ENCODE data around the gene RND2. TPM values are rescaled to one million over a fixed set of nuclear protein-coding genes. Genes with fewer than 3 reads are reported as not detected.

RND2 gene
- total RNA-seq, 2 donors from 2014 or later: 0.15 to 1.1 TPM

- DNase-seq (peak; percentile 78 to 87), ATAC-seq (peak; percentile 82)
- intact Hi-C loops (cut with DNase I, micrococcal nuclease): loop anchor here in 1 of 2 donors (10.0 kb wide), 1 partner anchor 153 kb away; the partner anchor contains the start of gene NBR1
Measured at GRCh38 chr17:43021741-43022512, 3.1 kb upstream of the RND2 start, which contains the start of gene VAT1. Gene VAT1 (minus strand): TSS chr17:43022385. CDS start chr17:43022322, 63 bp downstream.

GRCh38 chr17:43025290-43025657, 243 bp downstream of the RND2 start:
- no peak for DNase-seq
- intact Hi-C loops (cut with DNase I, micrococcal nuclease): loop anchor here in 1 of 2 donors (10.0 kb wide), 1 partner anchor 150 kb away; the partner anchor contains the start of gene NBR1
- no peak for ATAC-seq

- intact Hi-C loops (cut with DNase I, micrococcal nuclease): loop anchor here in 1 of 2 donors (10.0 kb wide), 1 partner anchor 149 kb away; the partner anchor contains the start of gene NBR1
- ATAC-seq (no peak), DNase-seq (no peak)
Measured at GRCh38 chr17:43025766-43026537, 921 bp downstream of the RND2 start.

- DNase-seq (no peak), ATAC-seq (no peak)
- intact Hi-C loops (cut with DNase I, micrococcal nuclease): loop anchor here in 1 of 2 donors (10.0 kb wide), 1 partner anchor 148 kb away; the partner anchor contains the start of gene NBR1
Measured at GRCh38 chr17:43026595-43026994, 1.6 kb downstream of the RND2 start.

- DNase-seq (no peak), ATAC-seq (no peak)
- intact Hi-C loops (cut with DNase I, micrococcal nuclease): loop anchor here in 1 of 2 donors (10.0 kb wide), 1 partner anchor 147 kb away; the partner anchor contains the start of gene NBR1
Measured at GRCh38 chr17:43027091-43028032, 2.3 kb downstream of the RND2 start.

- DNase-seq (no peak), ATAC-seq (no peak)
- intact Hi-C loops (cut with DNase I, micrococcal nuclease): loop anchor here in 1 of 2 donors (10.0 kb wide), 1 partner anchor 146 kb away; the partner anchor contains the start of gene NBR1
Measured at GRCh38 chr17:43028221-43028861, 3.3 kb downstream of the RND2 start.

- ATAC-seq: no peak
- no peak for DNase-seq
- intact Hi-C loops (cut with DNase I, micrococcal nuclease): no loop called here
Measured at GRCh38 chr17:43030137-43030767, 5.2 kb downstream of the RND2 start.

GRCh38 chr17:43031666-43032065, 6.6 kb downstream of the RND2 start:
- DNase-seq: no peak
- intact Hi-C loops (cut with DNase I, micrococcal nuclease): no loop called here
- no peak for ATAC-seq

GRCh38 chr17:43033948-43034881, 9.2 kb downstream of the RND2 start:
- intact Hi-C loops (cut with DNase I, micrococcal nuclease): no loop called here
- no peak for ATAC-seq

GRCh38 chr17:43034894-43035293, 9.9 kb downstream of the RND2 start:
- ATAC-seq (no peak), DNase-seq (no peak)
- intact Hi-C loops (cut with DNase I, micrococcal nuclease): no loop called here

More at GRCh38 chr17:43033948-43034881, 9.2 kb downstream of the RND2 start:
- DNase-seq: no peak

- ATAC-seq: no peak
- DNase-seq: no peak
Measured at GRCh38 chr17:43039646-43040045, 14.6 kb downstream of the RND2 start.

GRCh38 chr17:43040655-43041054, 15.6 kb downstream of the RND2 start:
- DNase-seq (no peak), ATAC-seq (no peak)
- intact Hi-C loops (cut with DNase I, micrococcal nuclease): no loop called here

More at GRCh38 chr17:43039646-43040045, 14.6 kb downstream of the RND2 start:
- intact Hi-C loops (cut with DNase I, micrococcal nuclease): no loop called here

GRCh38 chr17:43042025-43042628, 17.1 kb downstream of the RND2 start:
- no peak for DNase-seq
- ATAC-seq: no peak
- intact Hi-C loops (cut with DNase I, micrococcal nuclease): no loop called here

GRCh38 chr17:43043307-43043706, 18.3 kb downstream of the RND2 start:
- ATAC-seq: no peak
- DNase-seq: no peak
- intact Hi-C loops (cut with DNase I, micrococcal nuclease): no loop called here

GRCh38 chr17:43044024-43044423, 19.0 kb downstream of the RND2 start:
- intact Hi-C loops (cut with DNase I, micrococcal nuclease): no loop called here
- no peak for DNase-seq
- no peak for ATAC-seq

- DNase-seq: no peak
- intact Hi-C loops (cut with DNase I, micrococcal nuclease): no loop called here
- no peak for ATAC-seq
Measured at GRCh38 chr17:43051969-43052368, 26.9 kb downstream of the RND2 start.

All from left colon (tissue), 2 donors.